Choroid plexus epithelial cell (primary cell): ENCODE results near the gene SAPCD2.

Experiments used
- DNase-seq: peaks from one replicate; pipeline ENCODE4 v3.0.0-alpha.2; 2010; ENCODE audit warnings: low read depth
- H3K4me3 ChIP-seq: 2 replicates; pipeline ENCODE4 v1.5.1; 2011; ENCODE audit warnings: low read depth, mild to moderate bottlenecking, control low read depth, low read length, moderate library complexity
- CTCF ChIP-seq: conservative IDR thresholded peaks from 2 replicates; pipeline ENCODE4 v1.5.1; 2011; ENCODE audit warnings: low read depth, mild to moderate bottlenecking, control low read depth, inconsistent platforms, low read length, moderate library complexity

The SAPCD2 gene

GRCh38 chr9:137082925-137083290, 12.6 kb upstream of the SAPCD2 start:
- no peak overlapping the region for H3K4me3 ChIP-seq
- DNase-seq = no peak
- no peak for TF ChIP-seq CTCF

GRCh38 chr9:137082222-137082924, 12.0 kb upstream of the SAPCD2 start:
- DNase-seq = no peak
- no peak overlapping the region for H3K4me3 ChIP-seq
- no peak for TF ChIP-seq CTCF

- TF ChIP-seq CTCF = no peak
- DNase-seq = no peak
- no peak overlapping the region for H3K4me3 ChIP-seq
Measured at GRCh38 chr9:137080260-137081122, 10.1 kb upstream of the SAPCD2 start.

GRCh38 chr9:137079401-137079787, 9.0 kb upstream of the SAPCD2 start:
- TF ChIP-seq CTCF = no peak

GRCh38 chr9:137078701-137079400, 8.5 kb upstream of the SAPCD2 start:
- DNase-seq = peak; percentile 9
- no peak for TF ChIP-seq CTCF
- peak overlapping the region; percentile 74 for H3K4me3 ChIP-seq

More at GRCh38 chr9:137079401-137079787, 9.0 kb upstream of the SAPCD2 start:
- H3K4me3 ChIP-seq = no peak overlapping the region
- no peak for DNase-seq

GRCh38 chr9:137077758-137078693, 7.7 kb upstream of the SAPCD2 start:
- peak; percentile 11 for DNase-seq
- H3K4me3 ChIP-seq = peak overlapping the region; percentile 74
- TF ChIP-seq CTCF = no peak
